Measurements from ENCODE around the gene SPACDR.
A peak's percentile ranks its signal among the peaks of the same experiment; 100 is the strongest.

The SPACDR gene

DNA sequence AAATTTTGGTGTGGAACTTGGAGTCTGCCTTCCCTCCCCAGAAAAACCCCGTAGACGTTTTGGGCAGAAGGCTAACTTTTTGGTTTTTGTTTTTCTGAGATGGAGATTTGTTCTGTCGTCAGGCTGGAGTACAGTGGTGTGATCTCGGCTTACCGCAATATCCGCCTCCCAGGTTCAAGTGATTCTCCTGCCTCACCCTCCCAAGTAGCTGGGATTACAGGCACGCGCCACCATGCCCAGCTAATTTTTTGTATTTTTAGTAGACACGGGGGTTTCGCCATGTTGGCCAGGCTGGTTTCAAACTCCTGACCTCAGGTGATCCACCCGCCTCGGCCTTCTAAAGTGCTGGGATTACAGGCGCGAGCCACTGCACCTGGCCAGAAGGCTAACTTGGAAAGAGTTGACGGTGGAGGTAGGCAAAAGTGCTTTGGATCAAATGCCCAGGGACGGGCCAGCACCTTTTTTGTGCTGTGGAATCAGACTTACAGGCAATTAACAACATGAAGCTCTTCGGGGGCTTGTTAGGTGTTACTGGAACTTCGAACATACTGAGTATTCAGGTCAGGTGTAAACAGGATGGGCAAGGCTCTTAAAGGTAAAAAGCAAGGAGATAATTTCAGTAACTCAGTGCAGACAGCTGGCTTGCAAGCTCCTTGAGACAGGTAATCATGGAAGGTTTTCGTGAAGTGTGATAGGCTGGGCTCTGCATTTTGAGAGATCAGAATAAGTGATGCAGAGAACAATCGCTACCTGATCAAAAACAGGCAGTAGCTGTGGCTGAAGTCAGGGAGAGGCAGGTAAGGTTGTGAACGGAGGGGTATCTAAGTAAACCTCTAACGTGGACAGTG lies 29.5 kb downstream of the SPACDR start:
- DNase-seq (ENCODE audit: low spot score), result no peak

DNA sequence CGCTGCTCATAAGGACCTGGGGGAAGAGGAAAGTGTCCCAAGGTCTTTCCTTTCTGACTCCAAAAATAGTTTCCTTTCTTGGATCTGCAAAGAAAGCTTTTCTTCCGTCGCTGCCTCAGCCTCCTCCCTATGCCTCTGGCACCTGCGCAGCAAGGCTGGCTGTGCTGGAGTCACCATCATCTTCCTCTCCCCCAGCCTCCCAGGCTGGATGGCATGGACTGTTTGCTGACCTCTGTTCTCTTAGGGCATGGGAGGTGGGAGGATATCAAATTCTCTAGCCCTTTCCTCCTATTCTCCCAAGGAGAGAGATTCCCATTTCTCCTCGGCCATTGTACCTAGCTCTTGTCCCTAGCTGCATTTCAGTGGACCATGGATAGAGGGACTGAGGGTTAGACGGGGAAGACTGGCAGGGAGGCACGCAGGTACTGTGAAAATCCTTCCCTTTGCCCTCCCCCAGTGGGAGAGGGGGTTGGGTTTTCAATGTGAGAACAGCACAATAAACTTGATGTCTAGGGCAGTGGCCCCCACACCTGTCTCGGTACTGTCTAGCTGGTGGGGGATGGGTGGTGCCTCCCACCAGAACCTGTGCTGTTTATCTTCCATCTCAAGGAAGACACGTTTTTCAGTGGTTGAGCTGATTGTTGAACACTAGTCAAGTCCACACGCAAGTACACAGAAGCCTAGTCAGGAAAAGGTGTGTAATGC lies 30.3 kb downstream of the SPACDR start:
- DNase-seq (ENCODE audit: low spot score), result no peak

DNA sequence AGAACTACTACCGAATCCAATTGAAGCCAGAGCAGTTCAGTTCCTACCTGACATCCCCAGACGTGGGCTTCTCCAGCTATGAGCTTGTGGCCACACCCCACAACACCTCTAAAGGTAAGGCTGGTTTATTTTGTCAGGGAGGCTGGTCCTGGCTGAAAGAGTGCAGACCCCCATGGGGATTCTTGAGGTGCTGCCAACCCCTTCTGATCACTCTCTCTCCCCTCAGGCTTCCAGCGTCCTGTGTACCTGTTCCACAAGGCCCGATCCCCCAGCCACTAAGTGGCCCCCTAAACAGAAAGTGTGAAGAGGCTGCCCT lies 30.8 kb downstream of the SPACDR start:
- no peak for DNase-seq (ENCODE audit: low spot score)

DNA sequence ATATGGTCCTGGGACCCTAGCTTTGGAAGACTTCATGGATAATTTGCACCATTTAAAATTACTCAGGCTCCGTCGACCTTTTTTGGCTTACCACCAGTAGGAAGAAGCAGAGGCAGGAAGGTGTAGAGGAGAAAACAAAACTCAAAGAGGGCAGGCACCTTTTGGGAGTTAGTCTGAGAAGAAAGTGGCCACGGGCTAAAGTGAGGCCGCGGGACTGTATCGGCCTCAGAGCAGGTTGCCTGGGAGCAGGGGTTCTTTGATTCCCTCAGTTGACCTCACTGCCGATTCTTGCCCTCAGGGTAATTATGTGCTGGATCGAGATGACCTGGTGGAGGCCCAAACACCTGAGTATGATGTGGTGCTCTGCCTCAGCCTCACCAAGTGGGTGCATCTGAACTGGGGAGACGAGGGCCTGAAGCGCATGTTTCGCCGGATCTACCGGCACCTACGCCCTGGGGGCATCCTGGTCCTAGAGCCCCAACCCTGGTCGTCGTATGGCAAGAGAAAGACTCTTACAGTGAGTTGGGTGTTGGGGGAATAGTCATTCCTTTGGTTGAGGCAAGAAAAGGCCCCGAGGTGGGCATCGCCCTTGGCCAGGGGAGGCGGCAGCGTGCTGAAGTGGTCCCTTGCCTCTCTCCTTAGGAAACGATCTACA lies 31.3 kb downstream of the SPACDR start:
- no peak for DNase-seq (ENCODE audit: low spot score)

DNA sequence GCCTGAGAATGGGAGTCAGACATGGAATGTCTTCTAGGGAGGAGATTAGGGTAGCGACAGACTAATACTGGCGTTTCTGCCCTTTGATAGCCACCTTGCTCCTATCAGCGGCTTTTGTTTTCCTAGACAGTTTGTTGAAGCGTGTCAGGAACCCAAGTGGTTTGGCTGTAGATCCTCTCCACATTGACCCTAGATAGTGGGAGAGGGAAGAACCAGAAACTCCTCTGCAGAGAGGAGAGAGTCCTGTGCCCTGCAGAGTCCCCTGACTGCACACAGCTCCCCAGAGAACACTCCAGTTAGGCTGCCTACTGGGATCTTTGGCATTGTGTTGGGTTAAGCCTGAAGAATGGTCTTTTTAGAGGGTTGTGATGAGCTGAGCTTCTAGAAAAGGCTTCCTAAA lies 32.0 kb downstream of the SPACDR start:
- DNase-seq (ENCODE audit: low spot score), result no peak

DNA sequence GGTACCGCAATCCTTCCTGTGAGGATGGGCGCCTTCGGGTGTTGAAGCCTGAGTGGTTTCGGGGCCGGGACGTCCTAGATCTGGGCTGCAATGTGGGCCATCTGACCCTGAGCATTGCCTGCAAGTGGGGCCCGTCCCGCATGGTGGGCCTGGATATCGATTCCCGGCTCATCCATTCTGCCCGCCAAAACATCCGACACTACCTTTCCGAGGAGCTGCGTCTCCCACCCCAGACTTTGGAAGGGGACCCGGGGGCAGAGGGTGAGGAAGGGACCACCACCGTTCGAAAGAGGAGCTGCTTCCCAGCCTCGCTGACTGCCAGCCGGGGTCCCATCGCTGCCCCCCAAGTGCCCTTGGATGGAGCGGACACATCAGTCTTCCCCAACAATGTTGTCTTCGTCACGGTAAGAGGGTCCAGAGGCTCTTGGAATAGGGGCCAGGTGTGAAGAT lies 32.7 kb downstream of the SPACDR start:
- DNase-seq (ENCODE audit: low spot score), result no peak

DNA sequence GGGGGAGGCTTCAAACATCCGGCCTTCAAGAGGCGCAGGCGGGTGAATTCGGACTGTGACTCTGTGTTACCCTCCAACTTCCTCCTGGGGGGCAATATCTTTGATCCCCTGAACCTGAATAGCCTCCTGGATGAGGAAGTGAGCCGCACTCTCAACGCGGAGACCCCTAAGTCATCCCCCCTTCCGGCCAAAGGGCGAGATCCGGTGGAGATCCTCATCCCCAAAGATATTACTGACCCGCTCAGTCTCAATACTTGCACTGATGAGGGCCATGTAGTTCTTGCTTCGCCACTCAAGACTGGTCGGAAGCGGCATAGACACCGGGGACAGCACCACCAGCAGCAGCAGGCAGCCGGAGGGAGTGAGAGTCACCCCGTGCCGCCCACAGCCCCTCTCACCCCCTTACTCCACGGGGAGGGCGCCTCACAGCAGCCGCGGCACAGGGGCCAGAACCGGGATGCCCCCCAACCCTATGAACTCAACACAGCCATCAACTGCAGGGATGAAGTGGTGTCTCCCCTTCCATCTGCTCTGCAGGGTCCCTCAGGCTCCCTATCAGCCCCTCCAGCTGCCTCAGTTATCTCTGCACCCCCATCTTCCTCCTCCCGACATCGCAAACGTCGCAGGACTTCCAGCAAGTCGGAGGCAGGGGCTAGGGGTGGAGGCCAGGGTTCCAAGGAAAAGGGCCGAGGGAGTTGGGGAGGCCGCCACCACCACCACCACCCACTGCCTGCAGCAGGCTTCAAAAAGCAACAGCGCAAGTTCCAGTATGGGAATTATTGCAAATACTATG lies 33.4 kb downstream of the SPACDR start:
- DNase-seq (ENCODE audit: low spot score), result peak; percentile 20

DNA sequence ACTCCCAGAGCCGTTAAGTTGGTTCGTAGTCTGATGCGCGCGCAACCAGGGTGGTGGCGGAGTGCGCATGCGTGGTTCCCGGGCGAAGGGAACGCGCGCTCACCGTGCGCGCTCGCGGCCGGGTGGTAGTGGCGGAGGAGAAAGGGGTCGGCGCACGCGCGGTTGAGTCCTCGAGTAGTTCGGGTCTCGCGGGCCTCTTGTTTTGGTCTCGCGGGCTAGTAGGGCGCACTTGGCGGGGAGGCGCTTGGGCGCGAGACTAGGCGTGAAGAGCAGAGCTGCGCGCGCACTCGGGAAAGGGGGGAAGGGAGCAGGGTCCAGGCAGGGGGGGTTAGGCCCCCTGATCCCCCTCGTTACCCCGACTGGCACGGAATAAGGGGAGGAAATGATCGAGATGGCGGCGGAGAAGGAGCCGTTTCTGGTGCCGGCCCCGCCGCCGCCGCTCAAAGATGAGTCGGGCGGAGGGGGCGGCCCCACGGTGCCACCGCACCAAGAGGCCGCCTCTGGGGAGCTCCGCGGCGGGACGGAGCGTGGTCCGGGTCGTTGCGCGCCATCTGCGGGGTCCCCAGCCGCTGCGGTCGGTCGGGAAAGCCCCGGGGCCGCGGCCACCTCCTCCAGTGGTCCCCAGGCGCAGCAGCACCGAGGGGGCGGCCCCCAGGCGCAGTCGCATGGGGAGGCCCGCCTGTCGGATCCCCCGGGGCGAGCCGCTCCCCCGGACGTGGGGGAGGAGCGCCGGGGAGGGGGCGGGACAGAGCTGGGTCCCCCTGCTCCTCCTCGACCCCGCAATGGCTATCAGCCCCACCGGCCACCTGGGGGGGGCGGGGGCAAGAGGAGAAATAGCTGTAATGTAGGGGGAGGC lies 34.2 kb downstream of the SPACDR start, which contains the start of gene MEPCE:
MEPCE (plus strand) TSS at position 195 of the 856 bp plus-strand sequence; CDS start at position 383, 188 bp downstream.
- DNase-seq (ENCODE audit: low spot score), result peak; percentile 99

DNA sequence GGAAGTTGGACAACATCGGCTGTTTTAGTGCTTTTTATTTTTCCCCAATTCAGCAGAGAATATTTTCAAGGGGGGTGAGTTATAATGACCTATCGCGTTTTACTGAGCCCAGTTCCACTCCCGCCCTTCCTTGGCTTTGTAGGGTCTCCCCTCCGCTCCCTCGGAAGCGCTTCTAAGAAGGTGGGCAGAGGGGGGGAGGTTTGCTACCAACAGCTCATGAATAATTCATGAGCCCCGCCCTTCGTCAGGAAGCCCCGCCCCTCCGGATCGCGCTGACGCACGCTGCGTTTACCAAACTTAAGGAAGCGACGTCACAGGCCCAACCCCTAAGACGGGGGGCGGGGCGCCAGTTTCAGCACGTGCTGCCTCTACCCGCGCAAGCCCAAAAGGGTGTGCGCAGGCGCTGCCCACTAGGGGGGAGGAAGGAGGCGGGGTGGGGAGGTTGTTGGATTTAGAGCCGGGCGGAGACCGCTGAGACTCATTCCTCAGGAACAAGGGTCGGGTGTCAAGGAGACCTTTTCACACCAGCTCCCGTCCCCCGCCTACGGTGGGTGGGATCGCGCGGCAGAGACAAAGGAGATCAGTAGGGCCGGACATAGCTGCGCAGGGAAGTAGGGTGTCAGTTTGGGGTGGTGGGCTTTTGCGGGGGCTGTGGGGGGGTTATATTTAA lies 35.0 kb downstream of the SPACDR start:
- DNase-seq (ENCODE audit: low spot score), result peak; percentile 98

DNA sequence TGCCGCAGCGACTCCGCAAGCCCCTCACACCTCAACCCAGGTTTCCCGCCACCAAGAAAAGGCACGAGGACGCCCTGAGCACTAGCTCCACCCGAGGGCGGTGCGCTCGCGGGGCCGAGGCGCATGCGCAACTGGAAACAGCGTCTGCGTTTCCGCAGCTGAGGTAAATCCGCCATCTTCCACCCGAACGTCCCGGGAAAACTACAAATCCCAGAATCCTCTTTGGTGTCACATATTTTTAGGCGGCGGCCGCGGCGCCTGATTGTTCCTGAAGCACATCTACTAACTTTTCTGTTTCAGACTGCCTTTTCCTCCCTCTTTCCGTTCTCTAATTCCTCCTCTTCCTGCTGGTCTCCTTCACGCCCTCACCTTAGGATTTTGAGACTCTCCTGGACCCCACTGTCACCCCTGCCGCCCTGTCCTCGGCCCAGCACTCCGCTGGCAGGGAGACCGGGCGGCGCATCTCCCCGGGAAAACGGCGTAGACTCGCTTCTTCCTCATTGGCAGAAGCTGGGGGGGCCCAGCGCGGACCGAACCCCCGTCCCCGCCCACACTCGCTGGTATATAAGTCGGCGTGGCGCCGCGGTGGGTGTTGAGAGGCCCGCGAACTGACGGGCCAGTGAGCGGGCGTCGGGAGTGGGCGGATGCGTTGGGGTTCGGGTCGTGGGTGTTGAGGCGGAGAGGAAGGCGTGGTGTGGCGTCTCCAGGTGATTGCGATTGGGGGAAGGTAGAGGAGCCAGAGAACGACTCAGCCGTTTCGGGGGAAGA lies 35.7 kb downstream of the SPACDR start, which contains the start of gene ZCWPW1:
ZCWPW1 (minus strand) TSS at position 505 of the 768 bp plus-strand sequence. CDS start 8,054 bp downstream, outside the sequence.
- peak; percentile 94 for DNase-seq (ENCODE audit: low spot score)

DNA sequence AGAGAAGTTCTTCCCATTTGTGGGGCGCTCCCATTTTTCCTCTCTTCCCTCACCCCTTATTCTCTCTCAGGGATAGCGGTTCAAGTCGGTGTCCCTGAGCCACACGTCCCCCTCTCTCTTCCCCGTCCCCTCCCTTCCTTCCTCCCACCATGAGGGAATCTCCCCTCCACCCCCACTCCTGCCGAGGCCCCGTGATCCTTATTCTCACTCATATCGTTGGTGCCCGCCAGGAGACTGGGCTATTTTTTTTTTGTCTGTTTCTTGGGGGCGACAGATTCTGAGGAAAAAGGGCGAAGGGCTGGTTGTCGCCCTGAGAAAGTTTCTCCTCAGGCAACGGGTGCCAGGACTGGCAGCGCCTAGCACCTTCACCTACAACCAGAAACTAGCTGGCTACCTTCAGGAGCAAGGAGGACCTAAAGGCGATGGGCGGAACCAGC lies 36.3 kb downstream of the SPACDR start:
- no peak for DNase-seq (ENCODE audit: low spot score)

DNA sequence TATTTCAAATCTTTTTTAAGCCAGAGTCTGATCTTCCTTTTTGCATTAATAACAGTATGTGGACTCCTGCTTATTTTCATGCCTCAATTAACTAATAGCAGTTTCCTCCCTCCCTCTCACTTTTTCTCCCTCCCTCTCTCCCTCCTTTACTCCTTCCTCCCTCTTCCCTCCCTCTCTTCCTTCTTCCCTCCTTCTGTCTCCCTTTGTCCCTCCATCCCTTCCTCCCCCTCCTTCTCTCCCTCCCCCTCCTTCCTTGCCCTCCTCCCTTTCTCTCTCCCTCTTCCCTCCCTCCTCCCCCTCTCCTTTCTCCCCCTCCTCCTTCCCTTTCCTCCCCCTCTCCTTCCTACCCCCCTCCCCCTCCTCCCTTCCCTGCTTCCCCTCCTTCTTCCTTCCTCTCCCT lies 37.5 kb downstream of the SPACDR start:
- no peak for DNase-seq (ENCODE audit: low spot score)

DNA sequence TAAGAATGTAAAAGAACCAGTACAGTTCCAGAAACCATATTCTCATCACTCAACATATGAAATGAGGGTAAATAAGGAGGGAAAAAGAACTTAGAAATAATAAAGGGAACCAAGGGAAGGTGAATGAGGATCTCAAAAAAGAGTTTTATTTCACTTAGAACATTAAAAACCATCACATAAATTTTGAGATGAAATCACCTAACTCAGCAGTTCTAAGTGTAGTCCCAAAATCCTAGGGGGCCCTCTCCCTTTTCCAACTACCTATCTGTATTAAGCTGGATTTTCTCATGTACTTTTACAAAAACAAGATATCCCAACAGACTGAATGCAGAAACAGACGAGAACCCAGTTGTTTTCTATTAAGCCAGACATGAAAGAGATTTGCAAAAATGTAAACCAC lies 38.7 kb downstream of the SPACDR start:
- no peak for DNase-seq (ENCODE audit: low spot score)

DNA sequence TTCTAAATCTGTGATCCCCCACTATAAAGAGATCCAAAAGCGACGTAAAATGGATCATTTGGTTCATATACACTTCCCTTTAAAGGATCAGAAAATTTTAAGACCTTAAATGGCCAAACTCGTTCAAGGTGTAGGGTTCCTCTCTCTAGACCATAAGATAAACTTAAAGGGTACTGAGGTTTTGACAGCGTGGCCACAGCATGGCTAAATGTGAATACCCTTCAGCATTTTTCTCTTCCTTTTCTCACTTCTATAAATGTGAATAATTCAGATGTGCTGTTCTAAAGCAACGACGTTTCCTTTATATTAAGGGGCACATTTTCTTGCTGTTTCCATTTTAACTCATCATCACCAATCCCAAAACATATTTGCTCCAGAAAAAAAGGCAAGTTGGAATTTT lies 40.7 kb downstream of the SPACDR start:
- no peak for DNase-seq (ENCODE audit: low spot score)

DNA sequence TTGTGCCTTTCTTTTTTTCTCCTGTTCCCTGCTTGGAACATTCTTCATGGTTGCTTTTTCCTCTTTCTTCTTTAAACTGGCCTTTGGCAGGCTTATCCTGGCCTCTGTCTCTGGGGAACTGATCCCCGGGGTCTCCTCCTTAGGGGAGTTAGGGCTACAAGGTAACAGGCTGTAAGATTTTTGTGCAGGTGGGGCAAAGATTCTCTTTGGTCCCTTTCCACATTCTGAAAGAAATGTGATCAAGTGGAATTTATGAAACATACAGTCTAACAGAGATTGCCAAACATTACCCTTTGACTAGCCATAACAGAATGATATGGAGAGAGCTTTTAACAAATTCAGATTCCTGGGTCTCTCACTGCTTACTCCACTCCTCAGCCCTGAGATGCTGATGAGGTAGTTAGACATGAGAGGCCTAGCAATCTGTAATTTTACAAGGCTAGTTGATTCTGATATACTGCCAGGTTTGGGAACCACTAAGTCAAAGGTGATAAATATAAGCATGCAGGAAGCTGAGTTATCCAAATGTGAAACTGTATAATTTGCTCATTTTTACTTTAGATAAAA lies 44.3 kb downstream of the SPACDR start:
- no peak for DNase-seq (ENCODE audit: low spot score)

DNA sequence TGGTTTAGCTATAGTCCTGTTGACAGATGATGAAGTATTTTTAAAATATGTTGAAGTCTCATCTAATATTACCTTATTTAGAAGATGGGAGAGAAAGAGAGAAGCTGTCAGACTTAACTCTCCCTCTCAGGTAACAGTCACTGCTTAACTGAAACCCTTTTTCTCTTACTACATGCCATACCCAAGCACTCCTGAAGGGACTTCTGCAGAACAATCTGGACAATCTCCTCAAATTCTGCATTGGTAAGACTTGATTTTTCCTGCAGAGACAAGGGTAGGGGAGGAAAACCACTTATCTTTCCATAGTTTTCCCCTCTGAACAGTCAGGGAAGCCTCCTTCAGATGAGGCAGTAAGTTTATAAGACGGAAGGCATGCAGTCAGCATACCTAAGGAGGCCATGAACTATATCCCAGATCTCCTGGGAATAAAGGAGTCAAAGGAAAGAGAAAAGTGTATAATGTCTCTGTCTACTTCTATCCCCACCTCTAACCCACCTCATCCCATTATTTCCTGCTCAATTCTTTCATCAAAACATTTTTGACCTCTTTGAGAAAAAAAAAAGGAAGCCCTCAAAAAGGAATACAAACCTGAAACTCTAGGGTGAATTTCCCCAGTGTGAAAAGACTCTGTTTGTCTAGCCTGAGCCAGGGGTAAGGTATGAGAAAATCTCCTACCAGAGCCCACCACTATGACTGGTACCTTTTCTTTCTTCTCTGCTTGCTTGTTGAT lies 45.0 kb downstream of the SPACDR start:
- DNase-seq (ENCODE audit: low spot score), result no peak

DNA sequence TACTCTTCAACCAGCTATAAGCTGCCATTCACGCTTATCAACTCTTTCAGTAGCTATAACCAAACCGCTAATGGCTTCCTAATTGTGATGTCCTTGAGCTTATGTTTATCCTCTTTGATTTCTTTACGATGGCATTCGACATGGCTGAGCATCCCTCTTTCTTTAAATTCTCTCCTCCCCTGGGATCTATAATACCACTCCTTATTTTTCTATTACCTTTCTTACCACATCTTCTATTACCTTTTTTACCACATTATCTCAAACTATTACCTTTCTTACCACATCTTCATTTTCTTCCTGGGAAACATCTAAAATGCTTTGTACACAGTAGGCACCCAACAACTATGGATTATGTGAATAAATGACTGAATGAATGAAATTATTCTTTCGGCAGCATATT lies 48.6 kb downstream of the SPACDR start:
- DNase-seq (ENCODE audit: low spot score), result no peak

DNA sequence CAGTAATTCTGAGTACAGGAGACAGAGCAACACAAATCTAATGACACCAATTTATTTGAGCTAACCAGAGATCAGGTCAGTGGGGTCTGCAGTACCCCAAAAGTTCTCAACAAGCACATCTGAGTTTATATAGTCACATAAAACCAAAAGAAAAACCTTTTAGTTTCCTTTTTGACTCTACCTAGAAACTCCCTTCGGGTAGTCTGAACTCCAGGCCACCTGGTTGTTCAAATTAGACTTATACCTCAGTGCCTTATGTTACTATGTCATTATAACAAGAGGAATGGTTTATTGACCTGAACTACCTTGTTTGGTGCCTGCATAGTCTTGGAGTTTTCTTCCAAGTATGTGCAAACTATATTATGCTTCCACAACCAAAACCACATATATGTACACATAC lies 50.2 kb downstream of the SPACDR start:
- no peak for DNase-seq (ENCODE audit: low spot score)

DNA sequence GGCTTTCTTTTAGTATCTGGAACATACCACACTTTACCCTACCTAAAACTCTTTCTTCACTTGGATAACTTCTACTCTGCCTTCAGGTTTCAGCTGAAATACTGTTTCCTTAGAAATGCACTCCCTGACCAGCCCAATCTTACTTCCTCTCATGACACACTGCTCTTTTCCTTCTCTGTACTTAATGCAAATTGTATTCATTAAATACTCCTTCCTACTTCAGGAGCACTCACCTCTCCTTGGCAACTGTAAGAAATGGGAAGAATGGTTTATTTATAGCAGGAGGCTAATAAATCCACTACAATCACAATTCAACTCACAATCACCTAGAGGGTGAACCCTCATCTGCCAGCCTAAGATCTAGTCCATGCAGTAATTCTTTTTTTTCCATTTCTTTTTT lies 50.7 kb downstream of the SPACDR start:
- DNase-seq (ENCODE audit: low spot score), result no peak
